ENCODE measurements around the gene KRT85.
A peak's percentile ranks its signal among the peaks of the same experiment; 100 is the strongest.

Gene KRT85

GRCh38 chr12:52366738-52367485 is at the start of gene KRT85:
KRT85 (minus strand) TSS chr12:52367481; CDS start chr12:52367405, 76 bp downstream.
- DNase-seq (ENCODE audit: low read depth), result no peak
- no peak within 1 kb of the TSS for H3K4me3 ChIP-seq (ENCODE audit: low read length)
- no peak for TF ChIP-seq CTCF (conservative IDR thresholded peaks at IDR 0.05; ENCODE audit: low read depth, low read length)

- DNase-seq (ENCODE audit: low read depth), result no peak
- TF ChIP-seq CTCF (conservative IDR thresholded peaks at IDR 0.05; ENCODE audit: low read depth, low read length), result no peak
- no peak overlapping the region for H3K4me3 ChIP-seq (ENCODE audit: low read length)
These were observed 49.5 kb upstream of the KRT85 start for GRCh38 chr12:52416795-52417194.

GRCh38 chr12:52415870-52416750 is 48.8 kb upstream of the KRT85 start:
- no peak overlapping the region for H3K4me3 ChIP-seq (ENCODE audit: low read length)
- TF ChIP-seq CTCF (conservative IDR thresholded peaks at IDR 0.05; ENCODE audit: low read depth, low read length), result no peak
- peak; percentile 2 for DNase-seq (ENCODE audit: low read depth)

GRCh38 chr12:52414936-52415335 is 47.7 kb upstream of the KRT85 start:
- no peak for TF ChIP-seq CTCF (conservative IDR thresholded peaks at IDR 0.05; ENCODE audit: low read depth, low read length)
- no peak for DNase-seq (ENCODE audit: low read depth)

GRCh38 chr12:52413782-52414345 is 46.6 kb upstream of the KRT85 start:
- TF ChIP-seq CTCF (conservative IDR thresholded peaks at IDR 0.05; ENCODE audit: low read depth, low read length), result no peak
- DNase-seq (ENCODE audit: low read depth), result no peak
- no peak overlapping the region for H3K4me3 ChIP-seq (ENCODE audit: low read length)

More at GRCh38 chr12:52414936-52415335, 47.7 kb upstream of the KRT85 start:
- no peak overlapping the region for H3K4me3 ChIP-seq (ENCODE audit: low read length)

- no peak for DNase-seq (ENCODE audit: low read depth)
- no peak overlapping the region for H3K4me3 ChIP-seq (ENCODE audit: low read length)
- TF ChIP-seq CTCF (conservative IDR thresholded peaks at IDR 0.05; ENCODE audit: low read depth, low read length), result no peak
These were observed 45.9 kb upstream of the KRT85 start for GRCh38 chr12:52413202-52413601.
